ENCODE results near the gene OR52R1.

The OR52R1 gene

DNA sequence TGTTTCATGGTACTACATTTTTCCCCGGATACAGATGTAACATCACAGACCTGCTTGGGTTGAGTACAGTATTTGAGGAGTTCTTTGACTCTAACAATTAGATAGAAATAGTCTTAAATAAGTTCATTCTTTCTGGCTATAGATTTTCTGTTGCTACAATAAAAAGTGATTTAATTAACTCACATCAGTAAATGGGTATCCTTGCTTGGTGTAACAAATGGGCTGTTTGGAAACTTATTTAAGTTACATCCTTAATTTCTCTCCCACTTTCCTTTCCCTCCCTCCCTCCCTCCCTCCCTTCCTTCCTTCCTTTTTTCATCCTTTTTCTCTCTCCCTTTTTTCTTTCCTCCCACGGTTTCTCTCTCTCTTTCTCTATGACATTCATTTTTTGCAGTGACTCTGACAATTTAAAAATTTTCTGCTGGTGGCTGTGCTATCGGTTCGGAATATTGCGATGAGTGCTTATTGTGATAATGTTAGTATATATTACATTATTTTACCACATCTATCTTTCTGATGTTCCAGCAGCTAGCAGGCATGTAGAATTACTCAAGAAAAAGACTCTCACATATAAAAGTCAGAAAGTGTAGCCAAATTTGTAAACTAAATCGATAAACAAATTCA, 37.6 kb downstream of the OR52R1 start:
- DNase-seq (ENCODE audit: low read depth): no peak
- TF ChIP-seq, protein P1, sequence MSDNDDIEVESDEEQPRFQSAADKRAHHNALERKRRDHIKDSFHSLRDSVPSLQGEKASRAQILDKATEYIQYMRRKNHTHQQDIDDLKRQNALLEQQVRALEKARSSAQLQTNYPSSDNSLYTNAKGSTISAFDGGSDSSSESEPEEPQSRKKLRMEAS (IDR thresholded peaks at IDR 0.05; ENCODE audit: low read depth, low read length): no peak
- no peak for TF ChIP-seq CTCF (IDR thresholded peaks at IDR 0.05; ENCODE audit: low read depth, low read length)
- TF ChIP-seq POLR2A (IDR thresholded peaks at IDR 0.05; ENCODE audit: extremely low read depth, insufficient read length): no peak
- no peak for TF ChIP-seq MYC (IDR thresholded peaks at IDR 0.05; ENCODE audit: low read depth, low read length)
- no peak overlapping the region for H3K4me3 ChIP-seq (ENCODE audit: low read depth, low read length)

- H3K4me3 ChIP-seq (ENCODE audit: low read depth, low read length): no peak overlapping the region
- DNase-seq (ENCODE audit: low read depth): no peak
- TF ChIP-seq POLR2A (IDR thresholded peaks at IDR 0.05; ENCODE audit: extremely low read depth, insufficient read length): no peak
- no peak for TF ChIP-seq MYC (IDR thresholded peaks at IDR 0.05; ENCODE audit: low read depth, low read length)
- TF ChIP-seq, protein P1 (IDR thresholded peaks at IDR 0.05; ENCODE audit: low read depth, low read length): no peak
- no peak for TF ChIP-seq CTCF (IDR thresholded peaks at IDR 0.05; ENCODE audit: low read depth, low read length)
Observed at GRCh38 chr11:4763096-4763495, 41.1 kb downstream of the OR52R1 start.

Data from NB4 (cell line).